K562 (cell line): ENCODE measurements around the gene FBLIM1. TPM values are rescaled to one million over a fixed set of nuclear protein-coding genes. Genes with fewer than 3 reads are reported as not detected.
A peak's percentile ranks its signal among the peaks of the same experiment; 100 is the strongest.

Source experiments
- ATAC-seq: fragments of 200-7000 bp; cut with Tn5 transposase; 3 replicates; pipeline ENCODE4 v1.9.1; 2020; ENCODE audit warnings: moderate library complexity
- BruUV-seq: library from RNA; stranded (reverse); fragments of 400-500 nt; replicated peaks from 2 replicates; lab custom pipeline; 2021; lab: Mats Ljungman, UMichigan
- CTCF ChIA-PET: fragments of 300-600 bp; formaldehyde crosslinking; extraction: SDS; loops from one replicate; lab custom pipeline; 2021; ENCODE audit warnings: low intra/inter-chr PET ratio; lab: Yijun Ruan, JAX
- POLR2A ChIA-PET: fragments of 300-600, 350-650 bp; sonication (Branson Sonifier 250); formaldehyde crosslinking; extraction: SDS; loops from one replicate; lab custom pipeline; 2021; ENCODE audit warnings: antibody characterized with exemption, inconsistent platforms; lab: Yijun Ruan, JAX
- DNase-seq, 4 experiments: peaks; one replicate each; pipeline versions ENCODE4 v3.0.0 to v3.0.0-alpha.2; 2011 to 2018; ENCODE audit warnings: low spot score in 3 of 4, mixed read lengths in 3 of 4; ENCODE audit errors: extremely low read depth in 1 of 4
- FAIRE-seq: peaks from 2 replicates; lab custom pipeline; 2011; peaks lifted over from hg19 to GRCh38; lab: Jason Lieb, UNC
- H2AFZ ChIP-seq: 2 replicates; pipeline ENCODE4 v1.6.0; 2011; ENCODE audit warnings: low read depth, low read length, control low read depth, inconsistent platforms
- H3K27ac ChIP-seq: fragments of 200-600 bp; 3 replicates; pipeline ENCODE4 v1.8.0; 2011; ENCODE audit warnings: low read depth, mild to moderate bottlenecking, control low read depth, inconsistent platforms, low read length, moderate library complexity, mixed read lengths; ENCODE audit errors: extremely low read depth
- H3K27me3 ChIP-seq, 2 experiments: fragments of 300-600 bp in 1 of 2; 2 replicates in 1 of 2; 3 replicates in 1 of 2; pipeline versions ENCODE4 v1.6.0 to v1.8.0; 2011; ENCODE audit warnings: inconsistent platforms in 2 of 2, low read length in 2 of 2, mild to moderate bottlenecking in 1 of 2, mixed read lengths in 1 of 2, moderate library complexity in 1 of 2; ENCODE audit not compliant: control insufficient read depth in 2 of 2, insufficient read depth in 2 of 2
- H3K36me3 ChIP-seq: fragments of 300-600 bp; 3 replicates; pipeline ENCODE4 v1.8.0; 2011; ENCODE audit warnings: mild to moderate bottlenecking, low read length, inconsistent platforms; ENCODE audit not compliant: control insufficient read depth, insufficient read depth
- H3K4me1 ChIP-seq, 2 experiments: fragments of 200-600 bp in 1 of 2; replicated peaks in 1 of 2; 2 replicates in 1 of 2; 3 replicates in 1 of 2; pipeline versions ENCODE4 v1.5.1 to v1.8.0; 2011; ENCODE audit warnings: inconsistent platforms in 2 of 2, low read length in 2 of 2, mild to moderate bottlenecking in 1 of 2, mixed read lengths in 1 of 2, moderate library complexity in 1 of 2; ENCODE audit not compliant: control insufficient read depth in 2 of 2, insufficient read depth in 2 of 2
- H3K4me2 ChIP-seq: 2 replicates; pipeline ENCODE4 v1.6.1; 2011; ENCODE audit warnings: low read length, control low read depth, inconsistent platforms, mixed read lengths; ENCODE audit not compliant: insufficient read depth
- H3K4me3 ChIP-seq: fragments of 200-600 bp; sonication (generic), shearing (Covaris generic); 2 replicates; pipeline ENCODE4 v1.5.1; 2016; ENCODE audit warnings: control low read depth, inconsistent platforms
- H3K79me2 ChIP-seq: fragments of 200-600 bp; 3 replicates; pipeline ENCODE4 v1.8.0; 2011; ENCODE audit warnings: low read length, inconsistent platforms; ENCODE audit not compliant: control insufficient read depth, insufficient read depth
- H3K9ac ChIP-seq, 2 experiments: 2 replicates each; pipeline versions ENCODE4 v1.6.0 to v1.6.1; 2011; ENCODE audit warnings: low read depth in 2 of 2, low read length in 2 of 2, control low read depth in 1 of 2, inconsistent platforms in 1 of 2, mild to moderate bottlenecking in 1 of 2, mixed read lengths in 1 of 2; ENCODE audit not compliant: insufficient read depth in 1 of 2
- H3K9me1 ChIP-seq: one replicate; pipeline ENCODE4 v1.6.0; 2011; ENCODE audit warnings: inconsistent platforms, mild to moderate bottlenecking, low read length, moderate library complexity; ENCODE audit not compliant: control insufficient read depth, insufficient read depth
- H3K9me3 ChIP-seq: replicated peaks from 2 replicates; pipeline ENCODE4 v1.5.1; 2011; ENCODE audit warnings: low read depth, low read length, inconsistent platforms; ENCODE audit not compliant: control insufficient read depth, insufficient read depth
- H4K20me1 ChIP-seq: replicated peaks from 2 replicates; pipeline ENCODE4 v1.6.1; 2011; ENCODE audit warnings: low read length, inconsistent platforms, mixed read lengths; ENCODE audit not compliant: control insufficient read depth, insufficient read depth
- CBX2 ChIP-seq: fragments of 200-600 bp; sonication (generic); IDR thresholded peaks from one replicate; pipeline ENCODE4 v1.6.1; 2012; ENCODE audit warnings: mild to moderate bottlenecking, low read length, inconsistent platforms; ENCODE audit not compliant: insufficient read depth, poor library complexity, severe bottlenecking
- CBX3 ChIP-seq, 2 experiments: IDR thresholded peaks; 1 replicate in 1 of 2; 2 replicates in 1 of 2; pipeline ENCODE4 v1.6.1; 2012; ENCODE audit warnings: inconsistent platforms in 2 of 2, low read length in 2 of 2, borderline replicate concordance in 1 of 2, control low read depth in 1 of 2
- GATA2 ChIP-seq: sonication (generic); formaldehyde crosslinking; IDR thresholded peaks from 2 replicates; pipeline ENCODE4 v1.4.0; 2020; ENCODE audit warnings: mild to moderate bottlenecking, missing genetic modification reagents
- HNRNPLL ChIP-seq: fragments of 200-400 bp; formaldehyde crosslinking; IDR thresholded peaks from 2 replicates; pipeline ENCODE4 v1.6.1; 2017; ENCODE audit warnings: low read length, low read depth, mild to moderate bottlenecking; ENCODE audit not compliant: poor library complexity, severe bottlenecking
- NR2C1 ChIP-seq, 2 experiments: fragments of 450-650 bp; IDR thresholded peaks; 2 replicates each; pipeline ENCODE4 v1.6.1; 2017; ENCODE audit warnings: mild to moderate bottlenecking in 2 of 2, antibody characterized with exemption in 1 of 2, inconsistent platforms in 1 of 2, missing compliant biosample characterization in 1 of 2, missing genetic modification characterization in 1 of 2
- RAD21 ChIP-seq, 2 experiments: fragments of 250-450 bp in 1 of 2; fragments of 450-650 bp in 1 of 2; sonication (Bioruptor Pico) in 1 of 2; formaldehyde crosslinking in 1 of 2; IDR thresholded peaks in 1 of 2; conservative IDR thresholded peaks in 1 of 2; 2 replicates each; pipeline versions ENCODE4 v1.4.0 to v1.8.0; 2020 to 2022; ENCODE audit warnings: mild to moderate bottlenecking in 2 of 2, moderate library complexity in 1 of 2
- RUNX1 ChIP-seq: sonication (generic); IDR thresholded peaks from 2 replicates; pipeline ENCODE4 v1.6.1; 2016; ENCODE audit warnings: antibody characterized with exemption, low read depth
- SIN3B ChIP-seq: fragments of 450-650 bp; IDR thresholded peaks from 2 replicates; pipeline ENCODE4 v1.6.1; 2017; ENCODE audit warnings: low read depth, mild to moderate bottlenecking, moderate library complexity
- SMC3 ChIP-seq: conservative IDR thresholded peaks from 2 replicates; pipeline ENCODE4 v1.6.1; 2011; ENCODE audit warnings: low read depth, low read length, improper control_type of control experiment; ENCODE audit not compliant: insufficient read depth
- TFAM ChIP-seq: fragments of 250-450 bp; sonication (Bioruptor Pico); conservative IDR thresholded peaks from 2 replicates; pipeline ENCODE4 v1.5.0; 2021; ENCODE audit warnings: mild to moderate bottlenecking, moderate library complexity
- TSC22D4 ChIP-seq: fragments of 450-650 bp; IDR thresholded peaks from 2 replicates; pipeline ENCODE4 v1.6.1; 2016; ENCODE audit warnings: missing genetic modification characterization, missing biosample characterization, control low read depth
- ZNF41 ChIP-seq: fragments of 250-450 bp; sonication (Bioruptor Pico); conservative IDR thresholded peaks from 2 replicates; pipeline ENCODE4 v1.4.0; 2020; ENCODE audit warnings: mild to moderate bottlenecking
- ZNF740 ChIP-seq, 3 experiments: fragments of 200-800 bp in 1 of 3; sonication (Bioruptor generic) in 1 of 3; sonication (generic) in 1 of 3; formaldehyde crosslinking in 1 of 3; IDR thresholded peaks; 2 replicates each; pipeline versions ENCODE4 v1.6.1 to v1.8.0; 2016 to 2022; ENCODE audit warnings: mild to moderate bottlenecking in 2 of 3, missing compliant biosample characterization in 2 of 3, missing genetic modification characterization in 2 of 3, missing genetic modification reagents in 1 of 3
- WGBS: fragments of 100-300 bp; shearing (Covaris generic); methylation state at CpG from one replicate; pipeline ENCODE4 v1.1.6; 2016; ENCODE audit warnings: low coverage, mixed read lengths; ENCODE audit not compliant: insufficient coverage; ENCODE audit errors: missing lambda C conversion rate; 5-methylcytosine and 5-hydroxymethylcytosine counted together
- in situ Hi-C: fragments of 300-500 bp; cut with MboI; formaldehyde crosslinking; loops from 4 replicates; pipeline ENCODE4 v1.15.0; 2018; ENCODE audit warnings: inconsistent platforms, mixed read lengths
- intact Hi-C: fragments of 100-400 bp; cut with micrococcal nuclease; formaldehyde crosslinking; loops from 2 replicates; pipeline ENCODE4 v1.14.2; 2022
- polyA plus RNA-seq, 8 experiments: library from polyadenylated mRNA; depleted of rRNA in 4 of 8; stranded (reverse) in 5 of 8; unstranded in 3 of 8; fragments of >200 nt; fragmentation: Nextera tagmentation in 2 of 8; fragmentation: Illumina TruSeq in 1 of 8; extraction: Ambion mirVana in 2 of 8; extraction: Trizol in 1 of 8; gene quantifications; 2 replicates each; pipeline versions ENCODE4 v1.2.1 to v1.2.3, GENCODE V29; 2011 to 2014; ENCODE audit warnings: inconsistent platforms in 1 of 8, missing spikeins in 1 of 8
- total RNA-seq, 7 experiments: library from RNA; depleted of rRNA in 6 of 7; stranded (reverse); fragments of >200 nt in 6 of 7; fragmentation: Illumina TruSeq in 2 of 7; extraction: Trizol in 2 of 7; gene quantifications; 2 replicates each; pipeline versions ENCODE4 v1.2.1 to v1.2.3, GENCODE V29; 2011 to 2021; ENCODE audit warnings: low replicate concordance in 1 of 7
- TF ChIP-seq, protein P1 (sequence below): sonication (generic); formaldehyde crosslinking; IDR thresholded peaks from 2 replicates; pipeline ENCODE4 v1.8.0; 2023; ENCODE audit warnings: mild to moderate bottlenecking, missing genetic modification reagents
- TF ChIP-seq, protein P2 (sequence below): sonication (generic); formaldehyde crosslinking; IDR thresholded peaks from 2 replicates; pipeline ENCODE4 v1.8.0; 2022; ENCODE audit warnings: missing genetic modification reagents, mild to moderate bottlenecking, moderate library complexity, borderline replicate concordance

The FBLIM1 gene
- total and polyA plus RNA-seq, 9 of the 15 experiments (the other 6 are each of a cell fraction or from before 2014, with no cell fraction given): 0.14 to 0.24 TPM; not detected in 7

DNA sequence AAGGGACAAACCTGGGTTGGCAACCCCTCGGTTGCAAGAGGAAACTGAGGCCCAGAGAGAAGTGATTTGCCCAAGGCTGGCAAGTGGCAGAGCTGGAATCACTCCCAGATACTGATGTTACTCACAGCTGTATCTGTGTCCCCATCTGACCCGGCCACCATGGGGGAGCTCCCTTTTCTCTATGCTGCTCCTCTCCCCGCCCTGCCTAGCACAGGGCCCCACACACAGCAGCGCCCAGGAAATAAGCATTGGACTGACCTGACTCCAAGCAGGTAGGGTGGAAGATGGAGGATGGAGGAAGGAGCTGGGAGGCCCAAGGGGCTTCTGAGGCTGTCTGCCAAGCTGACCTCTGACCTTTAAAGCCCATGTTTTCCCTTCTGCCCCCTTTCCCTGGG lies 3.0 kb upstream of the FBLIM1 start:
- POLR2A ChIA-PET: interaction anchor here (1.4 kb wide), 1 partner anchor 9 kb away, joined by 6 read pairs; no protein-coding TSS in a partner anchor
- Histone ChIP-seq H3K4me1 (peaks cover 2 to 30% of the 10 kb centered on the region in 2 experiments; a peak in 2 of 5 replicates), H3K79me2 (no peaks in the 10 kb centered on the region), H3K36me3 (no peaks in the 10 kb centered on the region), H3K27ac (no peak overlapping the region), H2AFZ (no peak overlapping the region), H3K9me3 (no peaks in the 10 kb centered on the region), H4K20me1 (peaks cover 9% of the 10 kb centered on the region), H3K9ac (no peak overlapping the region; a peak in 1 of 4 replicates), H3K27me3 (peaks cover 22 to 44% of the 10 kb centered on the region in 2 experiments; a peak in 4 of 5 replicates), H3K4me3 (no peak overlapping the region), H3K4me2 (no peak overlapping the region), H3K9me1 (no peaks in the 10 kb centered on the region)
- DNase-seq (no peak), ATAC-seq (peak; percentile 43; the same call in 2 of the 3 replicates), FAIRE-seq (no peak)
- CTCF ChIA-PET: no interaction called here
- WGBS: 4% methylated on average over 4 of the region's 4 CpGs
- intact Hi-C loops: no loop called here
- in situ Hi-C loops: no loop called here
- BruUV-seq: no TSS peak
- TF ChIP-seq SIN3B (no peak), RUNX1 (no peak), ZNF41 (CRISPR knock-in tag) (no peak), RAD21 (CRISPR knock-in tag; conservative IDR thresholded peaks at IDR 0.05 in 1 of 2, IDR thresholded peaks at IDR 0.05 in 1 of 2) (no peak), NR2C1 (IDR thresholded peaks at IDR 0.05) (peak; percentile 44), NR2C1 (tag; IDR thresholded peaks at IDR 0.05) (peak; percentile 57; the same call in 1 of the 2 replicates), TSC22D4 (no peak), GATA2 (CRISPR knock-in tag) (no peak), CBX2 (no peak), CBX3 (IDR thresholded peaks at IDR 0.05; ENCODE audit: borderline replicate concordance in 1 of 2, low read length in 2 of 2) (no peak), TFAM (CRISPR knock-in tag) (no peak), HNRNPLL (no peak), ZNF740 (CRISPR knock-in tag; IDR thresholded peaks at IDR 0.05) (no peak), ZNF740 (tag; IDR thresholded peaks at IDR 0.05) (no peak), SMC3 (no peak)
- TF ChIP-seq, protein P1, sequence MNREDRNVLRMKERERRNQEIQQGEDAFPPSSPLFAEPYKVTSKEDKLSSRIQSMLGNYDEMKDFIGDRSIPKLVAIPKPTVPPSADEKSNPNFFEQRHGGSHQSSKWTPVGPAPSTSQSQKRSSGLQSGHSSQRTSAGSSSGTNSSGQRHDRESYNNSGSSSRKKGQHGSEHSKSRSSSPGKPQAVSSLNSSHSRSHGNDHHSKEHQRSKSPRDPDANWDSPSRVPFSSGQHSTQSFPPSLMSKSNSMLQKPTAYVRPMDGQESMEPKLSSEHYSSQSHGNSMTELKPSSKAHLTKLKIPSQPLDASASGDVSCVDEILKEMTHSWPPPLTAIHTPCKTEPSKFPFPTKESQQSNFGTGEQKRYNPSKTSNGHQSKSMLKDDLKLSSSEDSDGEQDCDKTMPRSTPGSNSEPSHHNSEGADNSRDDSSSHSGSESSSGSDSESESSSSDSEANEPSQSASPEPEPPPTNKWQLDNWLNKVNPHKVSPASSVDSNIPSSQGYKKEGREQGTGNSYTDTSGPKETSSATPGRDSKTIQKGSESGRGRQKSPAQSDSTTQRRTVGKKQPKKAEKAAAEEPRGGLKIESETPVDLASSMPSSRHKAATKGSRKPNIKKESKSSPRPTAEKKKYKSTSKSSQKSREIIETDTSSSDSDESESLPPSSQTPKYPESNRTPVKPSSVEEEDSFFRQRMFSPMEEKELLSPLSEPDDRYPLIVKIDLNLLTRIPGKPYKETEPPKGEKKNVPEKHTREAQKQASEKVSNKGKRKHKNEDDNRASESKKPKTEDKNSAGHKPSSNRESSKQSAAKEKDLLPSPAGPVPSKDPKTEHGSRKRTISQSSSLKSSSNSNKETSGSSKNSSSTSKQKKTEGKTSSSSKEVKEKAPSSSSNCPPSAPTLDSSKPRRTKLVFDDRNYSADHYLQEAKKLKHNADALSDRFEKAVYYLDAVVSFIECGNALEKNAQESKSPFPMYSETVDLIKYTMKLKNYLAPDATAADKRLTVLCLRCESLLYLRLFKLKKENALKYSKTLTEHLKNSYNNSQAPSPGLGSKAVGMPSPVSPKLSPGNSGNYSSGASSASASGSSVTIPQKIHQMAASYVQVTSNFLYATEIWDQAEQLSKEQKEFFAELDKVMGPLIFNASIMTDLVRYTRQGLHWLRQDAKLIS: no peak
- TF ChIP-seq, protein P2, sequence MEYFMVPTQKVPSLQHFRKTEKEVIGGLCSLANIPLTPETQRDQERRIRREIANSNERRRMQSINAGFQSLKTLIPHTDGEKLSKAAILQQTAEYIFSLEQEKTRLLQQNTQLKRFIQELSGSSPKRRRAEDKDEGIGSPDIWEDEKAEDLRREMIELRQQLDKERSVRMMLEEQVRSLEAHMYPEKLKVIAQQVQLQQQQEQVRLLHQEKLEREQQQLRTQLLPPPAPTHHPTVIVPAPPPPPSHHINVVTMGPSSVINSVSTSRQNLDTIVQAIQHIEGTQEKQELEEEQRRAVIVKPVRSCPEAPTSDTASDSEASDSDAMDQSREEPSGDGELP (CRISPR knock-in tag): peak; percentile 53; the same call in 1 of the 2 replicates
